HPDE6-E6E7 (cell line): ENCODE data around the gene ZNF789.
A peak's percentile ranks its signal among the peaks of the same experiment; 100 is the strongest.
"Not testable (repeated sequence)": the region's sequence is repeated elsewhere in the genome, so short reads cannot be mapped to it uniquely, and the experiment has no call there.

Experiments used
- DNase-seq: peaks from one replicate; pipeline ENCODE4 v3.0.0; 2011; ENCODE audit warnings: missing footprints; ENCODE audit errors: extremely low spot score

Gene ZNF789

GRCh38 chr7:99457650-99458493, 14.8 kb upstream of the ZNF789 start:
- no peak for DNase-seq

GRCh38 chr7:99459087-99459486, 13.6 kb upstream of the ZNF789 start:
- DNase-seq: no peak

GRCh38 chr7:99460651-99461050, 12.0 kb upstream of the ZNF789 start:
- no peak for DNase-seq

- DNase-seq: no peak
Observed at GRCh38 chr7:99461221-99461620, 11.5 kb upstream of the ZNF789 start.

- DNase-seq: no peak
Observed at GRCh38 chr7:99465421-99465768, 7.3 kb upstream of the ZNF789 start.

- DNase-seq: no peak
Observed at GRCh38 chr7:99468336-99468918, 4.3 kb upstream of the ZNF789 start.

- peak; percentile 42 for DNase-seq
Observed at GRCh38 chr7:99469381-99470065, 3.2 kb upstream of the ZNF789 start.

- peak; percentile 56 for DNase-seq
Observed at GRCh38 chr7:99473315-99473596, 566 bp downstream of the ZNF789 start.

- no peak for DNase-seq
Observed at GRCh38 chr7:99476107-99476506, 3.4 kb downstream of the ZNF789 start.

GRCh38 chr7:99478464-99479440, 6.1 kb downstream of the ZNF789 start:
- DNase-seq: no peak

- DNase-seq: no peak
Observed at GRCh38 chr7:99485094-99485493, 12.4 kb downstream of the ZNF789 start.

- no peak for DNase-seq
Observed at GRCh38 chr7:99489235-99489634, 16.5 kb downstream of the ZNF789 start.

GRCh38 chr7:99490878-99491277, 18.2 kb downstream of the ZNF789 start:
- DNase-seq: no peak

GRCh38 chr7:99493823-99494222, 21.1 kb downstream of the ZNF789 start:
- no peak for DNase-seq

- DNase-seq: no peak
Observed at GRCh38 chr7:99497766-99498545, 25.3 kb downstream of the ZNF789 start.

- no peak for DNase-seq
Observed at GRCh38 chr7:99498546-99498944, 25.9 kb downstream of the ZNF789 start.

- DNase-seq: no peak
Observed at GRCh38 chr7:99499371-99499720, 26.7 kb downstream of the ZNF789 start.

GRCh38 chr7:99499721-99500636, 27.3 kb downstream of the ZNF789 start, which contains the start of gene ZNF394:
TSS of gene ZNF394 (minus strand) at chr7:99500281. CDS start at chr7:99500093, 188 bp downstream.
- DNase-seq: peak; percentile 91

GRCh38 chr7:99500637-99501009, 27.9 kb downstream of the ZNF789 start:
- no peak for DNase-seq

GRCh38 chr7:99501236-99501635, 28.5 kb downstream of the ZNF789 start:
- not testable (repeated sequence) for DNase-seq
